ENCODE results near the gene IFI27L1.

GRCh38 chr14:94040247-94040646 is 40.9 kb upstream of the IFI27L1 start:
- TF ChIP-seq CTCF (IDR thresholded peaks at IDR 0.05) (no peak), POLR2A (IDR thresholded peaks at IDR 0.05) (no peak), EP300 (IDR thresholded peaks at IDR 0.05) (no peak), POLR2AphosphoS5 (IDR thresholded peaks at IDR 0.05) (no peak)

Measured in upper lobe of left lung (tissue), 4 donors.